Measurements from ENCODE around the gene ZNF32.

- no peak for TF ChIP-seq CTCF (IDR thresholded peaks at IDR 0.05)
- no peak for TF ChIP-seq EZH2 (IDR thresholded peaks at IDR 0.05; ENCODE audit: borderline replicate concordance, insufficient read depth, low read depth, low read length, poor library complexity, severe bottlenecking)
Observed at GRCh38 chr10:43684292-43684559, 35.5 kb upstream of the ZNF32 start.

All from B cell (primary cell).